ENCODE measurements around the gene STARD13.
"Not testable (repeated sequence)": the region's sequence is repeated elsewhere in the genome, so short reads cannot be mapped to it uniquely, and the experiment has no call there.

Gene STARD13

DNA sequence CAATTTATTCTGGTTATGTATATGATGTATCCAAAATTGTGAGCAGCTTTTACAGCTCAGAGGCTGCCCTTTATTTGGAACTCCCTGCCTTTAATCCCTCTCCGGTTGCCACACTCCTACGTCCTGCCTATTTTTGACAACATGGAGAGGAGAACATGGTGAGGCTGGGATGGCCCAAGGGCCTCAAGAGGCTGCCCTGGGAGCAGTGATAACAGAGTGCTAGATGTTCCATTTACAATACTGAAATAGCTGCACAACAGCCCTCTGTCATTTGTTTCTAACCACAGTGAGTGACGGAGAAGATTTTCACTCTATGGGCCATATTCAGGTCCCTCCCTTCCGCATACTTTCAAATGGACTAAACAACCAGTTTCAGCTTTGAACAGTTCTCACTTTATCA lies 33.4 kb downstream of the STARD13 start:
- no peak for DNase-seq (ENCODE audit: low spot score)

DNA sequence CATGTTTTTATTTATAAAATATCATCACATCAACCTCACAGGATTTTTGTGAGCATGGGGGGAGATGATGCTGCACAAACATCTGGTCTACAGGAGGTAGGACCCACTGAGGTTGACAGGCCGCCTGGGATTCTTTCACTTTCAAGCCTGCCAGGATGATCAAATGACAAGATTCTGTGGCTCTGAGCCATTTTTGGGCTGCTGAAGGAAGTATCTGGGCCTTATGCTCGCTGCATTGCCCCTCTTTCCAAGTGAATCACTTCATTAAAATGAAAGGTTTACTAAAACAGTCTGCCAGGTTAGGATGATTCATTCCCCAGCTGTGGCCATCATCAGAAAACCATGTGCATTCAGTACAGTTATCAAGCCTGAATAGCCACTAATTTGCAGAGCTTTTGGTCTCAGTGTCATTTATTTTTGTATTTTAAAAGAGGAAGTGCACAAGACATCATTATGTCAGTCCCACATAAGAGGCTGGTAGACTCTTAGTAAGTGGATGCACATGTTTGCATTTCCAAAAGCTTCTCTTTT lies 34.4 kb downstream of the STARD13 start:
- DNase-seq (ENCODE audit: low spot score): peak; percentile 91

DNA sequence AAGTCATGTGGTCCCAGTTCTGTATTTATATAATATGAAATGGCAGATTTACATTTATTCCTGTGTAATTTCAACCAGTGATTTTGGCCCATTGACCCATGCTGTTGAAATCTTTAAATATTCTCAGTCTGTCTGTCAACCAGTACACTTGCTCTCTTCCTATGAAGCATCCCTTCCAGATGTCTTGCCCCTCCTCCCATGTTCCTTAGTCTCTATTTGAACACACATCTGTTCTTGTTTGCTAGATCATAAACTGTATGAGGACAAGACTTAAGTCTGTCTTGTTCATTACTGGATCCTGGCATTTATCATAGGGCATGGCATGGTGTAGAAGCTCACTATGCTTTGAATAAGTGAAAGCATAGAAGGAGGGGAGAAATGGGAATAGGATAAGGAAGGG lies 34.9 kb downstream of the STARD13 start:
- DNase-seq (ENCODE audit: low spot score): no peak

DNA sequence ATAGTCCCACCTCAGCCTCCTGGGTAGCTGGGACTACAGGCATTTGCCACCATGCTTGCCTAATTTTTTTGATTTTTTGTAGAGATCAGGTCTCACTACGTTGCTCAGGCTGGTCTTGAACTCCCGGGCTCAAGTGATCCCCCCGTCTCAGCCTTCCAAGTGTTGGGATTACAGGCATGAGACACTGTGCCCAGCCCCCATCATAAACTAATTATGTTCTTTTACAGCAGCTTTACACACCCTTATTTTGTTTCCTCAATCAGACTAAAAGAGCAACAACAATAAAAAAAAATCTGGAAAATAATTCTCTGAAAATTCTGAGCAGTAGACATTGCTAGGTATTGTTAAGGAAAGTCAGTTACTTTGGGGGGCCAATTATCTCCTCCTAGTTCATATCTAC lies 35.7 kb downstream of the STARD13 start:
- no peak for DNase-seq (ENCODE audit: low spot score)

- DNase-seq (ENCODE audit: low spot score): no peak
These were observed 36.5 kb downstream of the STARD13 start for GRCh38 chr13:33249066-33249465.

GRCh38 chr13:33245505-33246158 lies 39.9 kb downstream of the STARD13 start:
- DNase-seq (ENCODE audit: low spot score): no peak

GRCh38 chr13:33244907-33245287 lies 40.7 kb downstream of the STARD13 start:
- no peak for DNase-seq (ENCODE audit: low spot score)

DNA sequence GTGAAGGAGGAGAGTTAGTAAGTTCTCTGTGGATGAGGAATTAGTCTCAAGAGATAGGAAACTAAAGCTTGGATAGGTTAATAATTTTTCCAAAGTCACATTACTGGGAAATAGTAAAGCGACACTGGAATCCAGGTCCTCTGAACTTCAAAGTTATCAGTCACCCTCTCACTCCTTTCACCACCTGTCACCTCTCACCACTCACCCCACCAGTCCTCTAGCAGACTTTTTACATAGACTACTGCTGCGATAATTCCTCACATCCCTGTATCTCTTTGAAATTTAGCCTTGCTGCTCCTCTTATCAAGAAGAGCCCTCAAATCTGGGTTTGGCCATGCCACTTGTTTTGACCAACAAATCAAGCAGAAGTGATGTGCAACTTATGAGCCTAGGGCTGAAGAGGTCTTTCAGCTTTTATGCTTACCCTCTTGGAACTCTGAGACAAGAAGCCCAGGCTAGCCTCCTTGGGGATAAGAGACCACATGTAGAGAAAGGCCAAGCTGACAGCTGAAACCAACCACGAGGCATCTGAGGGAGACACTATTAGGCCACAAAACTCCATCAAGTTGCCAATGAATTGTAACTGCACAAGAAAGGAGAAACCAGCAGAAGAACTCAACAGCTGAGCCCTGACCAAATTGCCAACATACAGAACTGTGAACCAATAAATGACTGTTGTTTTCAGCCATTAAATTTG lies 41.2 kb downstream of the STARD13 start:
- DNase-seq (ENCODE audit: low spot score): no peak

DNA sequence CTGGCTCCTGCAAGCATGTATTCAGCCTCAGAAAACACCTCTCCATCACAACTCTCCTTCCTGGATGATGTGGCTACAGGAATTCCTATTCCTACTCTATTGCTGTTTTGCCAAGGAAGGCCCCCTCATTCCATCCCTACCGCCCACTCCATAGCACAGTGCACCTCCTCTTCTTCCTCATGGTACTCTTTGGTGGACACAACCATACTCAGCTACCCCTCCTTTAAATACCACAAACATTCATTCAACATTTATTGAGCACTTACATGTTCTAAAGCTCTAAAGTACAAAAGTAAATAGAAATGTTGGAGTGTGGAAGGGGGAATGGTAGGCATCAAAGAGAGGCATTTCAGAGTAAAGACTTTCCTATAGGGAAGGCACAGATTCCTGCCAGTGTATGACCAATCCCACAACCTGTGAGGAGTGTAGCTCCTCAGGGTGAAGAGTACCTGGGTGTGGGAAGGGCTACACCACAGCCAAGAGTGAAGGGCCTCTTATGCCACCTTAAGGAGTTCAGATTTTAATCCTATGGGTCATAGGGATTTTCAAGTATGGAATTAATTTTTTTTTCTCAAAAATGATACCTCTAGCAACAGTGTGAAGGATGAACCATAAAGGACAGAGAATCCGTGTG lies 42.5 kb downstream of the STARD13 start:
- DNase-seq (ENCODE audit: low spot score): no peak

DNA sequence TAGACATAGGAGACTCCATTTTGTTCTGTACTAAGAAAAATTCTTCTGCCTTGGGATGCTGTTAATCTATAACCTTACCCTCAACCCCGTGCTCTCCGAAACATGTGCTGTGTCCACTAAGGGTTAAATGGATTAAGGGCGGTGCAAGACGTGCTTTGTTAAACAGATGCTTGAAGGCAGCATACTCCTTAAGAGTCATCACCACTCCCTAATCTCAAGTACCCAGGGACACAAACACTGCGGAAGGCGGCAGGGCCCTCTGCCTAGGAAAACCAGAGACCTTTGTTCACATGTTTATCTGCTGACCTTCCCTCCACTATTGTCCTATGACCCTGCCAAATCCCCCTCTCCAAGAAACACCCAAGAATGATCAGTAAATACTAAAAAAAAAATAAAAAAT lies 43.2 kb downstream of the STARD13 start:
- DNase-seq (ENCODE audit: low spot score): not testable (repeated sequence)

DNA sequence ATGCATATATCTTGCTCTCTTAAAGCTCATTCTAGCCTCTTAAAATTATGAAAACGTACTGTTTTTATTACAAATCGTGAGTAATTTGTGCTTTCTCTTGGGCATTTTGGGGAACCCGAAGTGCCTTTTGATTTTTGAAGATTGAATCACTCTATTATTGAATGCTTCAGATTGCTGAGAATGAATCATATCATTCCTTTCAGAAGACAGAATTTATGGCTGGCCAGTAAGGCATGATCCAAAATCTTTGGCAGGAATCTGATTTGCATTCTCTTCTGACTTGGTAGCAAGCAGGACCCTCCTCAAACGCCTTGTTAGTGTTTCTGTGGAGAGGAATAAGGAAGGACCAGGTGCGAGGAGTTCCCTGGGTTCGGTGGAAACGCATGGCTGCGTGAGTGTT lies 49.5 kb downstream of the STARD13 start:
- DNase-seq (ENCODE audit: low spot score): peak; percentile 72

- DNase-seq (ENCODE audit: low spot score): no peak
These were observed 50.0 kb downstream of the STARD13 start for GRCh38 chr13:33235564-33235963.

DNA sequence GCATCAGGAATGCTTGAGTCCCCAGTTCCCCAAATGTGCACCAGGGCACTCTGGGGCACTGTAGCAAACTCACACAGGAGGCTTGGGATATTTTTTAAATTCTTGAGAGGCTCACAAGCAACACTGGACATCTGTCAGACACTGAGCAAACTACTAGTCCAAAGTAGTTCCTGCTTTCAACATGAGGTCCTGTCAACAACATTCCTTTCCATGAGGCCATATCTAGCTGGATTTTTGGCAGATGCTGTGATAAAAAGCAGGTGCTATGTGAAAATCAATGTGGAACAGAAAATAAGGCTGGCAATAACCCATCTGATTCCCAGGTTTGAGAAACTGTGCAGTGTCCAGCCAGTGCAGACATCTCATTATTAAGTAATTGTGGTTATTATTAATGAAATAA lies 50.5 kb downstream of the STARD13 start:
- DNase-seq (ENCODE audit: low spot score): peak; percentile 51

GRCh38 chr13:33233547-33233946 lies 52.0 kb downstream of the STARD13 start:
- DNase-seq (ENCODE audit: low spot score): no peak

GRCh38 chr13:33232883-33233282 lies 52.7 kb downstream of the STARD13 start:
- no peak for DNase-seq (ENCODE audit: low spot score)

GRCh38 chr13:33231339-33231738 lies 54.2 kb downstream of the STARD13 start:
- DNase-seq (ENCODE audit: low spot score): no peak

- DNase-seq (ENCODE audit: low spot score): peak; percentile 31
These were observed 55.2 kb downstream of the STARD13 start for GRCh38 chr13:33230178-33230881.

- DNase-seq (ENCODE audit: low spot score): peak; percentile 43
These were observed 55.9 kb downstream of the STARD13 start for GRCh38 chr13:33229446-33230177.

- peak; percentile 52 for DNase-seq (ENCODE audit: low spot score)
These were observed 56.7 kb downstream of the STARD13 start for GRCh38 chr13:33228648-33229445.

DNA sequence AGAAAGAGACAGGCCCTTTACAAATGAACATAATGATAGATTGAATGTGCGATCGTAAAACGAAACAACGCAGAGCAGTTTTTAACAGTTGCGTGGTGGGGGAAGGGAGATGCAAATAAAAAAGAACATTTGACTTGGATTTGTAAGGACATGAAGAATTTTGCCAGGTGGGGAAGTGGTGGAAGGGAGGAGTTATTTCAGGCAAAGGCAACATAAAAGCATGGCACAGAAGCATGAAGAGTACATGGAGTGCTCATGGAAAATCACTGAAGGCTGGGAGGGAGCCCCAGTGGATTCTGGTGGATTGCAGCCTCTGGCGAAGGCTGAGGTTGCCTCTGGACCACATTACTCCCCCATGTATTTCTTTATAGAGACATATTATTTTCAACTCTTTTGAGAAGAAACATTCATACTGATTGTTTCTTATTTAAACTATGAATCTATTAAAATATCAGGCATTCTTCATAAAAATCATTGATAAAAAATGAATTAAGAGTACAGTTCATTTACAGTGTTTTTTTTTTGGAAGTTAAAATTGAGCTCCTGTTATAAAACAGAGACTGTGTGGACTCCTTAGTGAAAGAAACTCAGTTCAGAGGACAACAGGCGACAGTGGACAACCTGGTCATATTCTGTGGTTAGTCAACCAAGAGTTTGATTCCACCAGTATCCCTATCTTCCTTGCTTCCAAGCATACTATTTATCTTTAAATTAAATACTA lies 57.5 kb downstream of the STARD13 start:
- no peak for DNase-seq (ENCODE audit: low spot score)

Data from AG08395 (cell line).